NK-92 treated with Interleukin-12 subunit alpha and Interleukin-12 subunit beta, amount 100 ng/mL, for 24 hours (cell line): Measurements from ENCODE around the gene TMEM255B.
"Not testable (repeated sequence)": the region's sequence is repeated elsewhere in the genome, so short reads cannot be mapped to it uniquely, and the experiment has no call there.

Experiments used
- DNase-seq: peaks from one replicate; lab custom pipeline; 2025; lab: John Stamatoyannopoulos, UW

The TMEM255B gene

DNA sequence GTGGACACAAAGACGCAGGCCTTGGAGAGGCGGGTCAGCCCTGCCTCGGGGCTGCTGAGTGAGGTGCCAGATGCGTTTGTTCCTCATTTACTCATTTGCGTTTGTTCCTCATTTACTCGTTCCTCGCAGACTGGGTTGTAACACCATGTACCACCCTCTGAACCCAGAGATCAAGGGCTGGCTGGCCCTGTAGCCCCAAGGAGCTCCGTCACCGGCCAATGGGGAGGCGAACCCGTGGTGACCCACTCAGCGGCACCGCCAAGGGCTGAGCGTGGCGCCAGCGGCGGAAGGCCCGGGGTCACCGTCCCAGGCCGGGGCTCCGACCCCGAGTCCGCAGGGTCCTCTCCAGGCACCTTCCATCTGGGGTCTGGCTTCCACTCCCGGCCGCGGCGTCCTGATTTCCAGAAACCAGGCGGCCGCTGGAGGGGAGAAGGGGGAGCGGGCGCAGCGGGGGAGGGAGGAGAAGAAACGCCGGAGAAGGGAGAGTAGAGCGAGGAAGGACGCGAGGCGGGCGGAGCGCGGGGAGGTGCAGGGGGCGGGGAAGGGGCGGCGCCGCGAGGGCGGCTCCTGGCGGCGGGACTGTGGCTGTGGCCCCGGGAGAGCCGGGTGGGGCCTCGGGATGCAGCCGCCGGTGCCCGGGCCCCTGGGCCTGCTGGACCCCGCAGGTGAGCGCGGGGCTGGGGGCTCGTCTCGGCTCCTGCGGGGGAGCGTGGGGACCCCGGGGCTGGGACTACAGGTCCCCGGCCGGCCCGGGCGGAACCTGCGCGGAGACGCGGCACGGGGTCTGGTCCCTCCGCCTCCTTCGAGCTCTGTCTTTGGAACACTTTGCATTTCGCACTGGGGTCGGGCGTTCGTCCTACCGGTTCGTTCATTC, at the start of gene TMEM255B:
Gene TMEM255B, plus strand, starts transcription at position 576 of the 874 bp plus-strand sequence. Its CDS starts 44 bp downstream, at position 620.
- DNase-seq, result no peak

DNA sequence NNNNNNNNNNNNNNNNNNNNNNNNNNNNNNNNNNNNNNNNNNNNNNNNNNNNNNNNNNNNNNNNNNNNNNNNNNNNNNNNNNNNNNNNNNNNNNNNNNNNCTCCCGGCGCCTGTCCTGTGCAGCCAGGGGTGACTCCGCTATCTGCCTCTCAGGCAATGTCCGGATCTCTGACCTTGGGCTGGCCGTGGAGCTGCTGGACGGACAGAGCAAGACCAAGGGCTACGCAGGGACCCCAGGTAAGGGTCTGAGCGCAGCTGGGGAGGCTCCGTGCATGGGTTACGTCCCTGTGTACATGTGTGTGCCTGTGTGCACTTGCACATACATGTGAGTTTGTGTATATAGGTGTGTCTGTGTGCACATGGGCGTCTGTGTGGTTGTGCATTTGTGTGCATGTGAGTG, 36.1 kb upstream of the TMEM255B start:
- DNase-seq, result no peak

DNA sequence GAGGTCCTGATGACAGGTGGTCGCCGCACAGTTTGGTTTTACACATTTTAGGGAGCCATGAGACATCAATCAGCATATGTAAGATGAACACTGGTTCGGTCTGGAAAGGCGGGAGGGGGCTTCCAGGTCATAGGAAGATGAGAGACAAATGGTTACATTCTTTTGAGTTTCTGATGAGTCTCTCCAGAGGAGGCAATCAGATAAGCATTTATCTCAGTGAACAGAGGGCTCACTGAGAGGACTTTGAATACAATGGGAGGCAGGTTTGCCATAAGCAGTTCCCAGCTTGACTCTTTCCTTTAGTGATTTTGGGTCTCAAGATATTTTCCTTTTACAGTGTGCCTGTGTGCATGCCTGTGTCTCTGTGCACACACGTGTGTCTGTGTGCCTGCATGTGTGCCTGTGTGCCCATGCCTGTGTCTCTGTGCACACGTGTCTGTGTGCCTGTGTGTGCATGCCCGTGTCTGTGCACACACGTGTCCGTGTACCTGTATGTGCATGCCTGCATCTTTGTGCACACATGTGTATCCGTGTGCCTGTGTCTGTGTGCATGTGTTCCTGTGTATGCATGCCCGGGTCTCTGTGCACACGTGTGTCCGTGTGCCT, 35.5 kb upstream of the TMEM255B start:
- DNase-seq, result no peak

DNA sequence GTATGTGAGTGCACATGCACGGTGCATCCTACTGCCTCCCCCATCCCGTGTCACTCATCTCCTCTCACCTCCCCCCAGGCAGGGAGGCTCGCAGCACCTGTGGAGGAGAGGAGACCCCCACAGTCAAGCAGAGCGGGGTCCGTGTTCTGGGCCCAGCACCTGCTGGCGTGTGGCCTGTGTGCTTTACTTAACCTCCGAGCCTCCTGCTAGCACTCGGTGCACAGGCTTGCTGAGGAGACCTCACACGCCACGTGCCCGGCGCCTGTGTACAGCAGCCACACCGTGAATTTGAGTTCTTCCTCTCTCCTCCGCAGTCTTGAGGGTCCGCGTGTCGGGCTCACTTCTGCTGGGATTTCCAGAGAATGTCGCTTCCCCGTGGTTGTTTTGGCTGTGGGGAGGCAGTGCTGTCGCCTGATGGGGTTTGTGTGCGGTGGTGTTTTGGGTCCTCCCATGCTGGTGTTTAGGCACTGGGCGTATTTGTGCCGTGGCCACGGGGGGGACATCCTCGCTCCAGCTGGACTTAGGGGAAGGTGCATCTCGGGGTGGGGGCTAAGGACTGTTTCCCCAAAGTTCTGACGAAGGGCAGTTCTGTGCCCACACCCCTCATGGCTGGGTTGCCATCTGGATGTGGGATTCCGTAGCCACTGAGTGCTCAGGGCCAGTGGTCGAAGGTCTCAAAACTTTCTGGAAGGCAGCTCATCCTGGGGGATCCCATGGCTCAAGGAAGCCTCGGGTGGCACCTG, 34.8 kb upstream of the TMEM255B start:
- DNase-seq, result no peak

DNA sequence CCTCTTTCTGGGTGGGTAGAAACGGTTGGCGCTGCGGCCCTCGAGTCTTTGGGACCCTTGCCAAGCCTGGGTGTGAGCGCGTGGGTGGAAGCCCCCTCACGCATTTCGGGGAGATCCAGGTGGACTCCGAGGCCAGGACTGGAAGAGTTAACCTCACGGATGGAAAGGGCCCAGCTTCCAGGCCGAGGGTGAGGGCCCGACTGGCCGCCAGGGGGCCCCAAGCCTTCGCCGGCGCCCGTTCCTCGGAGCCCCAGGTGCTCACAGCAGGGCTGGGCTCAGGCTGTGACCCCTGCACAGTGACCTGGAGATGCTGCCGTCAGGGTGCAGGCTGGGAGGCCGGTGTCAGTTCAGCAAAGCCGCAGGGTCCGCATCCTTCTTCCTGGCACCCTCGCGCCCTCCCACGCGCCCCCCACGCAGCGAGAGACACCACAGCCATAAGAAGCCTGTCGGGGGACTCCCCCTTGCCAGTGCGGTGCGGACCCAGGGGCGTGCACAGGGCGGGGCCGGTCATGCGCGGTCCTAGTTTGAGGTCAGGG, 34.2 kb upstream of the TMEM255B start:
- DNase-seq, result no peak

DNA sequence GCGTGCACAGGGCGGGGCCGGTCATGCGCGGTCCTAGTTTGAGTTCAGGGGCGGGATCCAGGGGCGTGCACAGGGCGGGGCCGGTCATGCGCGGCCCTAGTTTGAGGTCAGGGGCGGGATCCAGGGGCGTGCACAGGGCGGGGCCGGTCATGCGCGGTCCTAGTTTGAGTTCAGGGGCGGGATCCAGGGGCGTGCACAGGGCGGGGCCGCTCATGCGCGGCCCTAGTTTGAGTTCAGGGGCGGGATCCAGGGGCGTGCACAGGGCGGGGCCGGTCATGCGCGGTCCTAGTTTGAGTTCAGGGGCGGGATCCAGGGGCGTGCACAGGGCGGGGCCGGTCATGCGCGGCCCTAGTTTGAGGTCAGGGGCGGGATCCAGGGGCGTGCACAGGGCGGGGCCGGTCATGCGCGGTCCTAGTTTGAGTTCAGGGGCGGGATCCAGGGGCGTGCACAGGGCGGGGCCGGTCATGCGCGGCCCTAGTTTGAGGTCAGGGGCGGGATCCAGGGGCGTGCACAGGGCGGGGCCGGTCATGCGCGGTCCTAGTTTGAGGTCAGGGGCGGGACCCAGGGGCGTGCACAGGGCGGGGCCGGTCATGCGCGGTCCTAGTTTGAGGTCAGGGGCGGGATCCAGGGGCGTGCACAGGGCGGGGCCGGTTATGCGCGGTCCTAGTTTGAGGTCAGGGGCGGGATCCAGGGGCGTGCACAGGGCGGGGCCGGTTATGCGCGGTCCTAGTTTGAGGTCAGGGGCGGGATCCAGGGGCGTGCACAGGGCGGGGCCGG, 33.5 kb upstream of the TMEM255B start:
- not testable (repeated sequence) for DNase-seq

DNA sequence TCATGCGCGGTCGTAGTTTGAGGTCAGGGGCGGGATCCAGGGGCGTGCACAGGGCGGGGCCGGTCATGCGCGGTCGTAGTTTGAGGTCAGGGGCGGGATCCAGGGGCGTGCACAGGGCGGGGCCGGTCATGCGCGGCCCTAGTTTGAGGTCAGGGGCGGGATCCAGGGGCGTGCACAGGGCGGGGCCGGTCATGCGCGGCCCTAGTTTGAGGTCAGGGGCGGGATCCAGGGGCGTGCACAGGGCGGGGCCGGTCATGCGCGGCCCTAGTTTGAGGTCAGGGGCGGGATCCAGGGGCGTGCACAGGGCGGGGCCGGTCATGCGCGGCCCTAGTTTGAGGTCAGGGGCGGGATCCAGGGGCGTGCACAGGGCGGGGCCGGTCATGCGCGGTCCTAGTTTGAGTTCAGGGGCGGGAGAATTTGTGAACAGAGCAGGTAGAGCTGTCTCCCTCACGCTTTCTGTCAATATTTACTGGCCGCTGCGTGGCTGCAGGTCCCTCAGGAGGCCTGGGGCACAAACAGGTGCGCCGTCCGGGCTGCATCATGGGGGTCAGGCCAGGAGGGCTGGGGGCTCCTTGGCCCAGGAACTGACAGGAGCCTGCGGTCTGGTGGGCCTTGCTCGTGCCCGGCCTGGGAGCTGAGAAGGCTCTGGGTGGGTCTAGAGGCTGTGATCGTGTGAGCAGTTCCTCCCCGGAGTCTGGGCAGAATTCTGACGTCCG, 32.8 kb upstream of the TMEM255B start:
- DNase-seq, result not testable (repeated sequence)

DNA sequence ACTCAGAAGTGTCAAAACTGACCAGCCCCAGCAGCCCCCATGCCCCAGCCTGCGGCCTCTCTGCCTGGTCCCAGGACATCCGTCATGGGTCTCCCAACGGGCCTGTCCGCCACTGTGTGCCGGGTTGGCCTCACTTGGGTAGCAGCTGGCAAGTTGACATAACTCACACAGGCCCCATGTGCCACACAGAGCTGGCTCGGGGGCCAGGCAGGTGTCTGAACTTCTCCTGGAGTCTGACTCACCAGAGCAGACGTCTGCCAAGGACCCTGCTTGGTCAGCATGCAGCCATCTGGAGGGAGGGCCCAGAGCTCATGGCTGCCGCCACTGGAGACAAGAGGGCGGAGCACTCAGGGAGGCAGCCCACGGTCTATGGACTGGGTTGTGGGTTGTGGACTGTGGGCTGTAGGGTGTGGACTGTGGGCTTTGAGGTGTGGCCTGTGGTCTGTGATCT, 32.0 kb upstream of the TMEM255B start:
- DNase-seq, result no peak

DNA sequence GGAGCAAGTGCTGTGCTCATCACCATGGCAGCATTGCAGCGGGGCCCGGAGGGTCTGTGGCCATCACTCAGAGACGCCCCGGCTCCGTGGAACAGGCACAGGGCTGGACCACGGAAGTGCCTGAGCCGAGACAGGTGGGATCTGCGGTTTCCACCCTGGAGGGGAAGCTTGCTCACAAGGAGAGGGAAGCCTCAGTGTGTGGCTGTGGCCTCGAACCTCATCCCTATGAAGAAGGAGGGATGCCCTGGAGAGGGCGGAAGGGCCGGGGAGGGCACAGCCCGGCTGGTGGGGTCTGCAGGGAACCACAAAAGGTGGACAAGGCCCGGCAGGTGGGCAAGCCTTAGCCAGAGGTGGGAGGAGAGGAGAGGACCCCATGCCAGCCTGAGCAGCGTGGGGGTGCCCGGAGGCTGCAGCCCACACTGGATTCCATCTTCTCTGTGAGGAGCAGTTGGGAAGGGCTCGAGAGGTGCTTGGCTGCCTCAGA, 30.4 kb upstream of the TMEM255B start:
- no peak for DNase-seq

DNA sequence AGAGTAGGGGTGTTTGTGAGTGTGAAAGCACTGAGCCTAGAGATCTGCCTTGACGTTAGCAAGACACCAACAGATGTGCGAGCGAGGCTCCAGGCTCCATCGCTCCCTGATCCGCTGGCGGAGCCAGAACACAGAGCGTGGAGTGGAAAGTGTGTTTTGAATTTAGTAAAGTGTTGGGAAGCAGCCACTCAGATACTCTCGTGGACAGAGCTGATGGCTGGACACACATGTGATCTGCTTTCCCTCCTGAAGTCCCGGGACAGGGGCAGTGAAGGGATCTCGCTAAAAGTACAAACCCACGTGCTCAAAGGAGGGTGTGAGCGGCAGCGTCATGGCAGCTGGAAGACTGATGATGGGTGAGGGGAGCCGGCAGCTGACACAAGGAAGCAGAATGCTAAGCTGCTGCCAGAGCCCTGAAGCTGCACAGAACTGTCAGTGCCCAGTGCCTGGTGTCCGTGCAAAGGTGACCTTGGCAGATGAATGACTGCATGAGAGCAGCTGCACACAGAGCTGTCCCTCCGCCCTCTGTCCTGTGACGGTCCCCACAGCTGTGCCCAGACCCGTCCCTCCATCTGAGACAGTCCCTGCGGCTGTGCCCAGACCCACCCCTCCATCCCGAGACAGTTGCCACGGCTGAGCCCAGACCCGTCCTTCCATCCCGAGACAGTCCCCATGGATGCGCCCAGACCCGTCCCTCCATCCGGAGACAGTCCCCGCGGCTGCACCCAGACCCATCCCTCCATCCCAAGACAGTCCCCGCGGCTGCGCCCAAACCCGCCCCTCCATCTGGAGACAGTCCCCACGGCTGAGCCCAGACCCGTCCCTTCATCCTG, 29.6 kb upstream of the TMEM255B start:
- DNase-seq, result no peak

DNA sequence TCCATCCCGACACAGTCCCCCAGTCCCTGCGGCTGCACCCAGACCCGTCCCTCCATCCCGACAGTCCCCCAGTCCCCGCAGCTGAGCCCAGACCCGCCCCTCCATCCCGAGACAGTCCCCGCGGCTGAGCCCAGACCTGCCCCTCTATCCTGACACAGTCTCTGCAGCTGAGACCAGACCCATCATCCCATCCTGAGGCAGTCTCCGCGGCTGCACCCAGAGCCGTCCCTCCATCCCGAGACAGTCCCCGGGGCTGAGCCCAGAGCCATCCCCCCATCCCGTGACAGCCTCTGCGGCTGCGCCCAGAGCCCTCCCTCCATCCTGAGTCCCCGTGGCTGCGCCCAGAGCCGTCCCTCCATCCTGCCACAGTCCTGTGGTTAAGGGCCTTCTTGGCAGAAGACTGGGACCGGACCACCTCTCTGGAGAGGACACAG, 28.8 kb upstream of the TMEM255B start:
- DNase-seq, result no peak

DNA sequence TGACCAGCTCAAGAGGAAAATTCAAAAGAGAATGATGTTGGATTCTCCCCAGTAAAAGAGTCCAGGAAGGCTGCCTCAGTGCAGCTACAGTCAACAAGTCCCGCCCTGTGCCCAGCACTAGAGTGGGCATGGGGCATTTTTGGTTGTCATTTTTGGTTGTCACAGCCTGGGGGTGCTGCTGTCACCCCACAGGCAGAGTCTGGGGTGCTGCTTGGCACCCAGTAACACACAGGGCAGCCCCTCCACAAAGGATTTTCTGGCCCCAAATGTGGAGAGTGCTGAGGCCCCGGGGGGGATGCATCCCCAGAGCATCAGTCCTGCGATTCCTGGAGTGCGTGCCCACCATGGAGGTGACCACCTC, 28.2 kb upstream of the TMEM255B start:
- DNase-seq, result no peak

DNA sequence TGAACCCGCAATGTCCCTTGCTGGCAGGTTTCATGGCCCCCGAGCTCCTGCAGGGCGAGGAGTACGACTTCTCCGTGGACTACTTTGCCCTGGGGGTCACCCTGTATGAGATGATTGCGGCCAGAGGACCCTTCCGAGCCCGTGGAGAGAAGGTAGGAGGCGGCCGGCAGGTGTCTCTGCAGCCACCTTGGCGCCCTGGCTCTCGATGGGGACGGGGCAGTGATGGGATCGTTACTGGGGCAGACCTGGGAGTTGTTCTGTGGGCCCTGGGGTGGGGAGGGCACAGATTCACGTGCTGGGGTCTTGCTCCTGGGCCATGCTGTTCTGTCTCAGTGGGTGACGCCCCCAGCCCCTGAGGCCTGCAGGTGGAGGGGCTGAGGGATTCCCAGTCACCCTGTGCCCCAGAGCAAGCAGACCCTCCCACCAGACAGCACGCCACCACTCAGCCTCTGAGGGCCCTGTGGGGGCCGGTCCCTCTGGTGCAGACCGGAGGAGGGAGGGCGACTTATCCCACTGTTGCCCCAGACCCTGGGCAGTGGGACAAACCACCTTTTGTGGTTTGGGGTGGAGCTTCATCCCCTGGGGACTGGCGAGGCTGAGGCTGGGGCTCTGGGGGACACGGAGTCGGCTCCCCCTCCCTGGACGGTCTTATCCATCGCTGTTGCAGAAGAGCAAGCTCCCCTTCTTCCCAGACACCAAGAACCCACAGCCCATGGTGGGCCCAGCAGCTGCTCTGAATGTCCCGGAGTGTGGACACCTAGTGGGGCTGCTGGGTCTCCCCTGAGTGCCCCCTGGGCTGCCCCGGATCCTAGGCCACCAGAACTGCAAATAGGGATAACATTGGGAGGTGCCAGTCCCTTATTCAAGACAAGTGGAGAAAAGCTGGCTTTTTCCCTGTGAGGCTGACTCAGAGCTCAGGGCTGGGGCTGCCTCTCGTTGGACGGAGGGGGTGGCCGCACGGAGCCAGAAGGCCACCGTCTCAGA, 27.5 kb upstream of the TMEM255B start:
- no peak for DNase-seq

DNA sequence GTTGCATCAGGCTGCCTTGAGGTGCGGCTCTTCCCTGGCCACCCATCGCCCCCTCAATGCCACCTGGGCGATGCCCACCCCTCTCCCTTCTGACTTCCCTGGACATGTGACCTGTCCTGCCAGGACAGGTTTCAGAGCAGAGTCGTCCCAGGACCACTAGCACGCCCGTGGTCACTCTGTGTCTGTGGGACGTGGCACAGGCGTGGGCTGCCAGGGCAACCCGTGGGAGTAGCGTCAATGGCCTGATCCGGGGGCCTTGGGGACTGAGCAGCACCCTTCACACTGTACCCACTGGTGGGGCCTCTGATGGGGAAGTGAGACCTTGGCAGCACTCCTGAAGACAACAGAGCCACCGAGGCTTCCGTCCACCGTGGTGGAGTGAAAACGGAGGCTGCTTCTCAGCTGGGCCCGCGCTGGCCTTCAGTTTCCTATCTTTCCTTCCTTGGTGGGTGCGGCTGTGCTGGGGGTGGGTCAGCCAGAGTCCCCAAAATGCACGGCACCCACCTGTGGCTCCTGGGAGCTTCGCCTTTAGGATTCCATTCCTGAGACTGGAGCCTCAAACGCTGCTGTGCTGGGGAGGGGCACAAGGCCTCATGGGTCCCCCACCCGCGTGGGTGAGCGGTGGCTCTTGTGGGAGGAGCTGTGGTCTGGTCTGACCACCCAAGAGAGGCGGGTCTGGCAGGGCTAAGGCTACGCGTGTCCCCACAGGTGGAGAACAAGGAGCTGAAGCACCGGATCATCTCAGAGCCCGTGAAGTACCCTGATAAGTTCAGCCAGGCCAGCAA, 26.7 kb upstream of the TMEM255B start:
- DNase-seq, result no peak

DNA sequence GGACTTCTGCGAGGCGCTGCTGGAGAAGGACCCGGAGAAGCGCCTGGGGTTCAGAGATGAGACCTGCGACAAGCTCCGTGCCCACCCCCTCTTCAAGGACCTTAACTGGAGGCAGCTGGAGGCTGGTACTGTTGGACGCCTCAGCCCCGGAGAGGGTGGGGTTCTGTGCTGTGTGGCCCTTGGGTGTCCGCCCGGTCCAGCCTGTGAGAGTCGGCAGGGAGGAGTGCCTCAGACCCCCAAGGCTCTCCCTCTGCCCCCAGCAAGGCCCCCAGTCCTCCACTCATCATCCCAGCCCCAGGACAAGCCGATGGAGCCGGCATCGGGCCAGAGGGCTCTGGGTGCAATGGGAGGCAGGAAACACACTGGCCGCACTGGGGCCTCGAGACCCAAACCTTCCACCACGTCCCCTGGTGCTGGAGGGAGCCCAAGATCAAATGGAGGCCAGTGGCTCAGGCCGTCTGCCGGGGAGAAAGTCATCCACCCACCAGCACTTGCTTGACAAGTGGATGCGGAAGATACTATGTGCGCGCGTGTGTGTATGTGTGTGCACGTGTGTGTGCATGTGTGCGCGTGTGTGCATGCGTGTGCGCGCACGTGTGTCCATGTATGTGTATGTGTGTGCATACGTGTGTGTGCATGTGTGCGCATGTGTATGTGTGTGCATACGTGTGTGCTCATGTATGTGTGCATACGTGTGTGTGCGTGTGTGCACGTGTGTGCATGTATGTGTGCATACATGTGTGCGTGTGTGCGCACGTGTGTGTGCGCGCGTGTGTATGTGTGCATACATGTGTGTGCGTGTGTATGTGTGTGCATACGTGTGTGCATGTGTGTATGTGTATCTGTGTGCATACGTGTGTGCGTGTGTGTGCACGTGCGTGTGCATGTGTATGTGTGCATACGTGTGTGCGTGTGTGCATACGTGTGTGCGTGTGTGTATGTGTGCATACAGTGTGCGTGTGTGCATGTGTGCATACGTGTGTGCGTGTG, 25.8 kb upstream of the TMEM255B start:
- no peak for DNase-seq

DNA sequence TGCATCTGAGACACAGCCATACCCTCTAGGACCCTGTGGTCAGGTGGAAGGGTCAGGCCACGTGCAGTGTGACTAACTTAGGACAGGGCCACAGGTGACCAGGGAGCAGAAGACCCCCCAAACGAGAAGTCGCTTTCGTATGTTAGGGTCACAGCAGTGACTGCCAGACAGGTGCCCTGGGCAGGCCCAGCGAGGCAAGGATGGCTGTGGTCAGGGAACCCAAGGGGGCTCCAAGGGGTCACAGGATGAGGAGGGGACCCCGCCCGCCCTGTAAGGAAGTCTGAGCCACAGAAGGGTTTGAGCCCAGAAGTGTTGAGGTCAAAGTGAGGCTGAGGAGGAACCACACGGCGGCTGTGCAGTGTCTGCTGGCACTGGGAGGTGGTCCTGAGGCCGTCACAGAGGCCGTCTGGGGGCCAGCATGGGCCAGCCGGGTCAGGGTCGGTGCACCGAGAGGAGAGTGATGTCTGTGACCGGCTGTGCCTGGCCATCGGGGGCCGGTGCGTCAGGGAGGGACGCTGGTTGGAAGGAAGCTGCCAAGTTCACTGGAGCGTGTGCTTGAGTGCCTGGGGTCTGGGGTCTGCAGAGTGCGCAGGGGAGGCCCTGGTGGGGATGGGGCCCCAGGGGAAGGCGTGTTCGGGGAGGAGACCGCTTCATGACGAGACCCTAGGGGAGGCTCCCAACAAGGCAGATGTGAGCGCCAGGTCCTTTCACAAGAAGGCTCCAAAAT, 24.8 kb upstream of the TMEM255B start:
- DNase-seq, result no peak
